22Rv1 (cell line): Measurements from ENCODE around the gene ACOD1.

Experiments used
- CTCF ChIP-seq: fragments of 450-650 bp; IDR thresholded peaks from 2 replicates; pipeline ENCODE4 v1.5.1; 2017; ENCODE audit warnings: mild to moderate bottlenecking
- ZFX ChIP-seq: fragments of 450-650 bp; IDR thresholded peaks from 2 replicates; pipeline ENCODE4 v1.6.1; 2017; ENCODE audit warnings: antibody characterized with exemption, borderline replicate concordance

- TF ChIP-seq CTCF, result no peak
- no peak for TF ChIP-seq ZFX
Measured at GRCh38 chr13:76975863-76976262, 27.6 kb downstream of the ACOD1 start.
